GM10266 (cell line): ENCODE data around the gene ATP5PB.

Experiments
- DNase-seq: peaks from one replicate; pipeline ENCODE4 v3.0.0; 2012; ENCODE audit errors: extremely low spot score
- CTCF ChIP-seq: IDR thresholded peaks from 2 replicates; pipeline ENCODE4 v1.5.1; 2012; ENCODE audit warnings: mild to moderate bottlenecking, low read depth; ENCODE audit not compliant: control insufficient read depth, insufficient read depth; ENCODE audit errors: missing control alignments

Gene ATP5PB

GRCh38 chr1:111448918-111449702, at the start of gene ATP5PB, which contains the start of gene WDR77:
Gene ATP5PB, plus strand, starts transcription at chr1:111449464. Its CDS starts 78 bp downstream, at chr1:111449542.
Gene WDR77, minus strand, starts transcription at chr1:111449256. Its CDS starts 87 bp downstream, at chr1:111449169.
- no peak for TF ChIP-seq CTCF
- peak; percentile 94 for DNase-seq

DNA sequence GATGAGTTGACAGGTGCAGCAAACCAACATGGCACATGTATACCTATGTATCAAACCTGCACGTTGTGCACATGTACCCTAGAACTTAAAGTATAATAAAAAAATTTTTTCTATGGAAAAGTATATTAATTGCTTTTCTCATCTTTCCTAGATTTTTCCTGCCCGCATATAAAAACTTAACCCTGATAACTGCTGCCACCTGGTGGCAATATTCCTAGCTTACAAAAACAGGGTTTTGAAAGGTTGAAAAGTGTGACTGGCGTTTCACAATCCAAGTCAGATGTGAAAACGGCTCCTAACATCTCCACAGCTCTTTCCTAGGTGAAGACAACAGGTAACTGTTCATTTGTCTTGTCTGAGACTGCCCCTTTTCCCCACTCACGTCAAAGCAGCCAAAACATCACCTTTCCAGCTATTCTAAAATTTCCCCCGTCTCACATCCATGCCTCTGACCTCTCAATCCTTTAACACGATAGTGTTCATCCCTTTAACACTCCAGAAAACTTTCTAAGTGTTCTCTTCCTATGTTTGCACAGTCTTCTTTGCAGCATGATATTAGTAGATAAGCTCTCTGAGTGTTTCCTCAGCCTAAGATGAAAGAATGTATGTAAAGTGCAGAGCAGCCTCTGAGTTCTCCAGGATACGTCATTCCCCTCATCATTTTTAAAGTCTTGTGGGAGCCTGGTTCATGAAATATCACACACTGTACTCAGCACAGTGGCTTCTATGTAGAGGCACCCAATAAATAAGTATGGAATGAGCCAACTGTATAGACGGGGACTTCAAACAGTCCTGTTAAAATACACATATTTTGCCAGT, 49.3 kb upstream of the ATP5PB start:
- DNase-seq, result peak; percentile 35
- peak; percentile 58 for TF ChIP-seq CTCF

DNA sequence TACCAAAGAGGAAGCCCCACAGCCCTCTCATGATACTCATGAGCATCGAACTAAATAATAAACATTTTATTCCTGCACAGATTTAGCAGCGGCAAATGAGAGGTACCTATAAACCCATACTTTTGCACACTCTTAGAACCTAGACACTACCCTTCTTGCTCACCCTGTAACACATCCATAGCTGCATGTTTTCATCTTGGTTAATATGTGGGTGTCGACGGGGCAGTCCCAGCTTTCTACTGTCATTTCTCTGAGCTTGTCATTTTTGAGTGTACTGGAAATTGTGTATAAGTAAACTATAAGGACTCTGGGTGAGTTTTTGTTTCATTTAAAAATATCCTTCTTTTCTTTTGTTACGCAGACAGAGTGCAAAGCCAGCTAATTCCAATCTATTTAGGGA, 47.2 kb upstream of the ATP5PB start:
- no peak for DNase-seq
- TF ChIP-seq CTCF, result no peak

GRCh38 chr1:111404588-111404987, 44.7 kb upstream of the ATP5PB start:
- DNase-seq, result no peak
- TF ChIP-seq CTCF, result no peak

GRCh38 chr1:111406321-111406768, 42.9 kb upstream of the ATP5PB start:
- no peak for TF ChIP-seq CTCF
- DNase-seq, result peak; percentile 21

- DNase-seq, result no peak
- TF ChIP-seq CTCF, result no peak
Measured at GRCh38 chr1:111407301-111407700, 42.0 kb upstream of the ATP5PB start.
